Sigmoid colon (tissue), 7 donors: ENCODE data around the gene SLC1A2. TPM values are rescaled to one million over a fixed set of nuclear protein-coding genes. Genes with fewer than 3 reads are reported as not detected.

Experiments used
- DNase-seq: peaks from one replicate; pipeline ENCODE4 v3.0.0-alpha.2; 2019
- H3K27ac ChIP-seq, 4 donors: fragments of 200-600 bp; sonication (generic); one replicate each; pipeline ENCODE4 v1.5.1; 2016 to 2019; ENCODE audit warnings: mild to moderate bottlenecking in 1 of 4
- H3K27me3 ChIP-seq, 3 donors: fragments of 200-600 bp; sonication (generic); one replicate each; pipeline ENCODE4 v1.5.1; 2019; ENCODE audit warnings: mild to moderate bottlenecking in 1 of 3
- H3K36me3 ChIP-seq, 4 donors: fragments of 200-600 bp; sonication (generic); one replicate each; pipeline ENCODE4 v1.5.1; 2016 to 2019
- H3K4me1 ChIP-seq, 4 donors: fragments of 200-600 bp; sonication (generic); one replicate each; pipeline ENCODE4 v1.5.1; 2017 to 2019
- H3K4me3 ChIP-seq, 4 donors: fragments of 200-600 bp; sonication (generic); one replicate each; pipeline ENCODE4 v1.5.1; 2017 to 2019; ENCODE audit warnings: mild to moderate bottlenecking in 2 of 4, moderate library complexity in 1 of 4
- H3K9me3 ChIP-seq, 4 donors: fragments of 200-600 bp in 3 of 4; sonication (generic) in 3 of 4; one replicate each; pipeline versions ENCODE4 v1.5.1 to v1.6.1; 2013 to 2019
- EP300 ChIP-seq, 4 donors: sonication (generic); formaldehyde crosslinking; IDR thresholded peaks; one replicate each; pipeline ENCODE4 v1.6.1; 2017; ENCODE audit warnings: antibody characterized with exemption in 4 of 4
- POLR2A ChIP-seq, 2 donors: fragments of 450-650 bp; IDR thresholded peaks; one replicate each; pipeline ENCODE4 v1.6.1; 2016; ENCODE audit warnings: antibody characterized with exemption in 2 of 2, mild to moderate bottlenecking in 2 of 2, moderate library complexity in 2 of 2
- POLR2AphosphoS5 ChIP-seq, 4 donors: sonication (generic); formaldehyde crosslinking; IDR thresholded peaks; one replicate each; pipeline ENCODE4 v1.6.1; 2017; ENCODE audit warnings: antibody characterized with exemption in 4 of 4
- WGBS, 2 donors: extraction: QIAGEN DNeasy Blood & Tissue Kit; methylation state at CpG; one replicate each; pipeline ENCODE4 v1.1.7; 2013; 5-methylcytosine and 5-hydroxymethylcytosine counted together
- intact Hi-C: fragments of 100-400 bp; cut with DNase I; formaldehyde crosslinking; loops from one replicate; pipeline ENCODE4 v1.15.1; 2023
- polyA plus RNA-seq, 3 donors: library from polyadenylated mRNA; stranded (reverse); fragments of 200-250 nt; gene quantifications; one replicate each; pipeline ENCODE4 v1.2.3, GENCODE V29; 2013
- total RNA-seq, 4 donors: library from RNA; depleted of rRNA; stranded (reverse); fragments of >200 nt; gene quantifications; one replicate each; pipeline ENCODE4 v1.1.0, GENCODE V29; 2016
- TF ChIP-seq, protein P1 (sequence below), 4 experiments: fragments of 450-650 bp in 3 of 4; fragments of 200-600 bp in 1 of 4; IDR thresholded peaks; one replicate each; pipeline ENCODE4 v1.5.1; 2016 to 2019; ENCODE audit warnings: antibody characterized with exemption in 4 of 4, mild to moderate bottlenecking in 3 of 4, moderate library complexity in 2 of 4
- donor health status: healthy with polysubstance abuse.
- donor health status: Bipolar disorder and iron deficiency.
- donor health status: healthy.

The SLC1A2 gene
- total and polyA plus RNA-seq, 7 donors = 0.14 to 2.2 (median 0.48) TPM; not detected in 1

- H3K27ac ChIP-seq = peak overlapping the region in 1 of 4 donors; percentile 59
- intact Hi-C loops = no loop called here
- WGBS, 2 donors = 55 to 81% methylated on average over 2 of the region's 2 CpGs
- H3K36me3 ChIP-seq = no peaks in the 10 kb centered on the region
- H3K4me3 ChIP-seq = no peak overlapping the region
- no peak for DNase-seq
- no peaks in the 10 kb centered on the region for H3K9me3 ChIP-seq
- H3K27me3 ChIP-seq = no peaks in the 10 kb centered on the region
- peaks cover 0 to 21% (median 16%) of the 10 kb centered on the region in 4 donors for H3K4me1 ChIP-seq
- no peak for TF ChIP-seq POLR2A (IDR thresholded peaks at IDR 0.05)
- TF ChIP-seq POLR2AphosphoS5 (IDR thresholded peaks at IDR 0.05) = no peak
- TF ChIP-seq, protein P1, sequence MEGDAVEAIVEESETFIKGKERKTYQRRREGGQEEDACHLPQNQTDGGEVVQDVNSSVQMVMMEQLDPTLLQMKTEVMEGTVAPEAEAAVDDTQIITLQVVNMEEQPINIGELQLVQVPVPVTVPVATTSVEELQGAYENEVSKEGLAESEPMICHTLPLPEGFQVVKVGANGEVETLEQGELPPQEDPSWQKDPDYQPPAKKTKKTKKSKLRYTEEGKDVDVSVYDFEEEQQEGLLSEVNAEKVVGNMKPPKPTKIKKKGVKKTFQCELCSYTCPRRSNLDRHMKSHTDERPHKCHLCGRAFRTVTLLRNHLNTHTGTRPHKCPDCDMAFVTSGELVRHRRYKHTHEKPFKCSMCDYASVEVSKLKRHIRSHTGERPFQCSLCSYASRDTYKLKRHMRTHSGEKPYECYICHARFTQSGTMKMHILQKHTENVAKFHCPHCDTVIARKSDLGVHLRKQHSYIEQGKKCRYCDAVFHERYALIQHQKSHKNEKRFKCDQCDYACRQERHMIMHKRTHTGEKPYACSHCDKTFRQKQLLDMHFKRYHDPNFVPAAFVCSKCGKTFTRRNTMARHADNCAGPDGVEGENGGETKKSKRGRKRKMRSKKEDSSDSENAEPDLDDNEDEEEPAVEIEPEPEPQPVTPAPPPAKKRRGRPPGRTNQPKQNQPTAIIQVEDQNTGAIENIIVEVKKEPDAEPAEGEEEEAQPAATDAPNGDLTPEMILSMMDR (IDR thresholded peaks at IDR 0.05) = no peak
- TF ChIP-seq EP300 (IDR thresholded peaks at IDR 0.05) = no peak
Measured at GRCh38 chr11:35276396-35277145, 142.8 kb downstream of the SLC1A2 start.

DNA sequence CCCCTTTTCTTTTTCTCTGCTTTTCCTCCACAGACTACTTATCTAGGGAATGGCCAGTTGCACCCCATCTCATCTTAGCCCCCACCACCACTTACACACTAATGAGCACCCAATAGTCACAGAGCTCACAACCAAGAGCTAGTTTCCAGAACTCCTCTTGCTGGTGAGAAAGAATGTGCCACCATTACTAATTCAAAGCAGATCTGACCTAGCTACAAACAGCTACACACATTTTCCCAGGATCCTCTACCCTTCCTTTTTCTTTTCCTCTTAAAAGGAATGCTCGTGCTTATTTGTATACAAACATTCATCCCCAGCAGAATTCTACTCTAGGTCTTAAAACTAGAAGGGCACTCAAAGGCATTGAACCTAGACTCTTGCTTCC, 143.6 kb downstream of the SLC1A2 start:
- Histone ChIP-seq H3K9me3 (no peaks in the 10 kb centered on the region), H3K27ac (peak overlapping the region in 3 of 4 donors; percentile 46 to 62 (median 59)), H3K4me1 (peaks cover 0 to 18% (median 16%) of the 10 kb centered on the region in 4 donors), H3K27me3 (no peaks in the 10 kb centered on the region), H3K4me3 (no peak overlapping the region), H3K36me3 (no peaks in the 10 kb centered on the region)
- WGBS, 2 donors = 74 to 84% methylated on average over 1 of the region's 1 CpG
- TF ChIP-seq EP300 (IDR thresholded peaks at IDR 0.05) (no peak), POLR2AphosphoS5 (IDR thresholded peaks at IDR 0.05) (no peak), POLR2A (IDR thresholded peaks at IDR 0.05) (no peak)
- TF ChIP-seq, protein P1 (IDR thresholded peaks at IDR 0.05) = no peak
- no peak for DNase-seq
- intact Hi-C loops = no loop called here

DNA sequence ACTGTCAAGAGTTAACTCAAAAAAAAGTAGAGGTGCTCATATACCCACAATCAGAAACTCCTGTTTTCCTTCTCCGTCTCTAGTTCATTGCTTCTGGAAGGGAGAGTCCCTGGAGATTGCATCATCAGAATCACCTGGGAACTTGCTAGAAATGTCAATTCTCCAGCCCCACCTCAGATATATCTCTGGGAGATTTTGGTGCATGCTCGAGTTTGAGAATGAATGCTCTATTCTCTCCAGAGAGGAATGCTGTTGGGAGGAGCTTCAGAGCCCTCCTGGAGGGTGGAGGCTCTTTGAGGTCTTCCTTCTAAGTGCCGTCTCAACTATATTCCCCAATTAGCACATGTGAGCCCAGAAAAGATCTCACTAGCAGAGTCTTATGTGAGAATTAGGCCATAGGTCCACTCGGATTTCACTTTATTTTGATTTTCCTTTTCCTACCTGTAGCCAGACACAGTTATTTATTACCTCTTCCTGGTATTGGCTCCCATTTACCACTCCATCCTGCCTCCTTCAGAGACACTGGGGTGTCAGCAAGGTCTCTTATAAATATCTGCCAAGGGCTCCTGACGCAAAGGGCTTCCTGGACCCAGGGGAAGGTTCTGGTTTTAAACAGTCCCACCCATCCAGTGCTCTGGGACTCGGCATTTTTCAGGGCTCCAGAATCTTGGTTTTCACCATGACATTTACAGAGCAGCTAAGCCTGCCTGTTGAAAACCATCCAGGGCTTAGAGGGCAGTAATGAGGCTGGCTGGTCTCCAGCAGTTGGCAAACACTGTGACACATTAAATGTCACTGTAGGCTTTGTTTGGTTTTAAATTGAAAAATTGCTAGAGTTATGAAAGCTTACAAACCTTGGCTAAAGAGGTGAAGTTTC, 144.2 kb downstream of the SLC1A2 start:
- WGBS, 2 donors = 17 to 52% methylated on average over 6 of the region's 6 CpGs
- Histone ChIP-seq H3K27ac (peak overlapping the region in 3 of 4 donors; percentile 46 to 62 (median 59)), H3K36me3 (no peaks in the 10 kb centered on the region), H3K4me3 (no peak overlapping the region), H3K27me3 (no peaks in the 10 kb centered on the region), H3K9me3 (no peaks in the 10 kb centered on the region), H3K4me1 (peaks cover 0 to 18% (median 16%) of the 10 kb centered on the region in 4 donors)
- DNase-seq = peak; percentile 70
- intact Hi-C loops = no loop called here
- TF ChIP-seq EP300 (IDR thresholded peaks at IDR 0.05) = no peak
- no peak for TF ChIP-seq POLR2A (IDR thresholded peaks at IDR 0.05)

DNA sequence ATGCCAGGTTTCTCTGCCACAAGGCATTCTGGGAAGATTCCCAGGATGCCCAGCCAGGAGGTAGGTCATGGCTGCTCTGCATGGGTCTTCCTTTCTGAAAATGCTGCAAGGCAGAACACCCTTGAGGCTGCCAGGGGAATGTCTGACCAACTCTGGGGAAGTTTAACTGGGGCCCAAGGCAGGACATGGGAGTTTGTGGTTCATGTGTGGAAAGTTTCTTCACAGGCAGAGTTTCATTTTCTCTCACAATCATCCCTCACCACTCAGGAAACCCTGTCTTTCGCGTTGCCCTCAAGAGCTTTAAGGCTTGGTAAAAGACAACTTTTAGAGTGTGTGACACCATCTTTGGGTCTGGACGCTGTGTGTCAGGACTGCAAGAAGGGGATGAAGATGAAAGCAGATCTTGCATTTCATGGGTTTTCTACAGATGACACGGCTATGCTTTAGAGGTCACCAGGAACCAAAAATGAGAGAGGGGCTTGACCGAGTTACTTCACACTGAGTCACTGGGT, 146.9 kb downstream of the SLC1A2 start:
- WGBS, 2 donors = 64 to 84% methylated on average over 5 of the region's 5 CpGs
- DNase-seq = no peak
- intact Hi-C loops = no loop called here
- H3K4me3 ChIP-seq = no peak overlapping the region
- no peaks in the 10 kb centered on the region for H3K27me3 ChIP-seq
- no peaks in the 10 kb centered on the region for H3K36me3 ChIP-seq
- no peak overlapping the region for H3K27ac ChIP-seq
- no peak for TF ChIP-seq POLR2A (IDR thresholded peaks at IDR 0.05)
- TF ChIP-seq, protein P1 (IDR thresholded peaks at IDR 0.05) = no peak
- no peak for TF ChIP-seq EP300 (IDR thresholded peaks at IDR 0.05)
- no peak for TF ChIP-seq POLR2AphosphoS5 (IDR thresholded peaks at IDR 0.05)
- H3K9me3 ChIP-seq = no peaks in the 10 kb centered on the region
- H3K4me1 ChIP-seq = peaks cover 0 to 18% (median 16%) of the 10 kb centered on the region in 4 donors

- H3K9me3 ChIP-seq = no peaks in the 10 kb centered on the region
- H3K4me1 ChIP-seq = peaks cover 0 to 17% (median 16%) of the 10 kb centered on the region in 4 donors
- no peak for TF ChIP-seq POLR2AphosphoS5 (IDR thresholded peaks at IDR 0.05)
- no peak for TF ChIP-seq EP300 (IDR thresholded peaks at IDR 0.05)
- TF ChIP-seq POLR2A (IDR thresholded peaks at IDR 0.05) = no peak
- TF ChIP-seq, protein P1 (IDR thresholded peaks at IDR 0.05) = no peak
- WGBS, 2 donors = 92 to 97% methylated on average over 3 of the region's 3 CpGs
- H3K4me3 ChIP-seq = no peak overlapping the region
- intact Hi-C loops = no loop called here
- H3K27me3 ChIP-seq = no peaks in the 10 kb centered on the region
- DNase-seq = no peak
- no peak overlapping the region for H3K27ac ChIP-seq
- H3K36me3 ChIP-seq = no peaks in the 10 kb centered on the region
Measured at GRCh38 chr11:35271031-35271430, 148.3 kb downstream of the SLC1A2 start.
